H1 (cell line): ENCODE data around the gene TIAM2. TPM values are rescaled to one million over a fixed set of nuclear protein-coding genes. Genes with fewer than 3 reads are reported as not detected.

ENCODE experiments used
- CTCF ChIA-PET: fragments of 300-600 bp; sonication (Branson Sonifier 250); formaldehyde crosslinking; loops from one replicate; lab custom pipeline; 2021; ENCODE audit not compliant: partially characterized antibody; lab: Charles Lee
- POLR2A ChIA-PET: fragments of 300-600 bp; sonication (Branson Sonifier 250); formaldehyde crosslinking; loops from one replicate; lab custom pipeline; 2021; ENCODE audit warnings: inconsistent platforms; ENCODE audit not compliant: partially characterized antibody; lab: Charles Lee
- DNase-seq, 2 experiments: peaks; one replicate each; pipeline versions ENCODE4 v3.0.0 to v3.0.0-alpha.2; 2010 to 2022; ENCODE audit warnings: low spot score in 2 of 2, low read depth in 1 of 2, mixed read lengths in 1 of 2
- FAIRE-seq: peaks from 2 replicates; lab custom pipeline; 2011; peaks lifted over from hg19 to GRCh38; lab: Jason Lieb, UNC
- H2AFZ ChIP-seq: 2 replicates; pipeline ENCODE4 v1.8.1; 2012; ENCODE audit warnings: low read length, inconsistent platforms
- H2AK5ac ChIP-seq: 2 replicates; pipeline ENCODE4 v1.6.1; 2013; ENCODE audit warnings: low read depth, low read length
- H2BK120ac ChIP-seq: replicated peaks from 2 replicates; pipeline ENCODE3; 2013; ENCODE audit warnings: low read depth, low read length, inconsistent platforms
- H2BK12ac ChIP-seq: 2 replicates; pipeline ENCODE4 v1.6.1; 2013; ENCODE audit warnings: low read depth, low read length
- H2BK15ac ChIP-seq: 2 replicates; pipeline ENCODE4 v1.6.1; 2013; ENCODE audit warnings: low read length
- H2BK20ac ChIP-seq: 2 replicates; pipeline ENCODE4 v1.6.1; 2013; ENCODE audit warnings: low read length
- H2BK5ac ChIP-seq: 2 replicates; pipeline ENCODE4 v1.6.1; 2013; ENCODE audit warnings: low read depth, low read length
- H3K14ac ChIP-seq: 2 replicates; pipeline ENCODE4 v1.6.1; 2013; ENCODE audit warnings: inconsistent platforms; ENCODE audit not compliant: insufficient read length
- H3K18ac ChIP-seq: 2 replicates; pipeline ENCODE4 v1.6.1; 2013; ENCODE audit warnings: low read length; ENCODE audit errors: extremely low read depth
- H3K23ac ChIP-seq: 2 replicates; pipeline ENCODE4 v1.6.1; 2013; ENCODE audit warnings: inconsistent platforms; ENCODE audit not compliant: insufficient read length
- H3K23me2 ChIP-seq: 2 replicates; pipeline ENCODE4 v1.6.1; 2013; ENCODE audit warnings: low read depth, low read length
- H3K27ac ChIP-seq: 2 replicates; pipeline ENCODE4 v1.6.1; 2011; ENCODE audit warnings: low read depth, low read length, inconsistent platforms
- H3K27me3 ChIP-seq, 4 experiments: replicated peaks in 1 of 4; 1 replicate in 1 of 4; 2 replicates in 3 of 4; pipeline versions ENCODE4 v1.6.1 to v1.8.1; 2011 to 2013; ENCODE audit warnings: low read length in 3 of 4, mild to moderate bottlenecking in 3 of 4, inconsistent platforms in 2 of 4, mixed read lengths in 2 of 4, moderate library complexity in 1 of 4; ENCODE audit not compliant: control insufficient read depth in 3 of 4, insufficient read depth in 3 of 4; ENCODE audit errors: extremely low read depth in 1 of 4
- H3K36me3 ChIP-seq, 4 experiments: 2 replicates each; pipeline versions ENCODE4 v1.6.1 to v1.8.1; 2011 to 2013; ENCODE audit warnings: mild to moderate bottlenecking in 4 of 4, low read length in 3 of 4, moderate library complexity in 2 of 4, control low read depth in 1 of 4, inconsistent platforms in 1 of 4; ENCODE audit not compliant: insufficient read depth in 4 of 4, control insufficient read depth in 2 of 4
- H3K4ac ChIP-seq: replicated peaks from 2 replicates; pipeline ENCODE3; 2013; ENCODE audit warnings: low read length, low read depth, mixed read lengths, inconsistent platforms; ENCODE audit not compliant: insufficient read length
- H3K4me1 ChIP-seq, 4 experiments: replicated peaks in 1 of 4; 1 replicate in 1 of 4; 2 replicates in 3 of 4; pipeline versions ENCODE4 v1.6.1 to v1.8.1; 2011 to 2013; ENCODE audit warnings: low read length in 3 of 4, inconsistent platforms in 2 of 4, mixed read lengths in 1 of 4; ENCODE audit not compliant: insufficient read depth in 4 of 4, control insufficient read depth in 3 of 4
- H3K4me2 ChIP-seq, 2 experiments: 2 replicates each; pipeline versions ENCODE4 v1.6.1 to v1.8.1; 2011 to 2013; ENCODE audit warnings: low read depth in 2 of 2, low read length in 2 of 2, control low read depth in 1 of 2, inconsistent platforms in 1 of 2, mild to moderate bottlenecking in 1 of 2; ENCODE audit not compliant: insufficient read depth in 1 of 2
- H3K4me3 ChIP-seq, 4 experiments: fragments of 200-600, 300-600 bp in 1 of 4; sonication (generic), shearing (Covaris generic), sonication (Bioruptor Twin) in 1 of 4; 2 replicates each; pipeline versions ENCODE4 v1.5.1 to v1.8.1; 2011 to 2016; ENCODE audit warnings: low read length in 4 of 4, low read depth in 3 of 4, control low read depth in 2 of 4, inconsistent platforms in 2 of 4, mild to moderate bottlenecking in 2 of 4, mixed read lengths in 1 of 4, moderate library complexity in 1 of 4; ENCODE audit not compliant: insufficient read depth in 2 of 4; ENCODE audit errors: extremely low read depth in 1 of 4
- H3K56ac ChIP-seq: replicated peaks from 2 replicates; pipeline ENCODE3; 2013; ENCODE audit warnings: low read depth, mild to moderate bottlenecking, mixed read lengths, low read length, inconsistent platforms; ENCODE audit not compliant: insufficient read length
- H3K79me1 ChIP-seq: 2 replicates; pipeline ENCODE4 v1.6.1; 2013; ENCODE audit warnings: low read depth, low read length, control low read depth
- H3K79me2 ChIP-seq, 2 experiments: 2 replicates each; pipeline versions ENCODE4 v1.6.1 to v1.8.1; 2012 to 2013; ENCODE audit warnings: low read length in 2 of 2, mild to moderate bottlenecking in 2 of 2, inconsistent platforms in 1 of 2; ENCODE audit not compliant: insufficient read depth in 2 of 2, control insufficient read depth in 1 of 2
- H3K9ac ChIP-seq, 4 experiments: replicated peaks in 1 of 4; 1 replicate in 1 of 4; 2 replicates in 3 of 4; pipeline versions ENCODE4 v1.6.1 to v1.8.1; 2011 to 2013; ENCODE audit warnings: low read depth in 3 of 4, low read length in 3 of 4, control low read depth in 2 of 4, mild to moderate bottlenecking in 2 of 4, moderate library complexity in 2 of 4, inconsistent platforms in 1 of 4; ENCODE audit errors: extremely low read depth in 1 of 4
- H3K9me3 ChIP-seq, 2 experiments: 2 replicates each; pipeline versions ENCODE4 v1.6.1 to v1.8.1; 2012 to 2013; ENCODE audit warnings: mild to moderate bottlenecking in 2 of 2, moderate library complexity in 2 of 2, control low read depth in 1 of 2, inconsistent platforms in 1 of 2, low read depth in 1 of 2, low read length in 1 of 2, mixed read lengths in 1 of 2; ENCODE audit not compliant: insufficient read depth in 2 of 2
- H4K20me1 ChIP-seq, 2 experiments: replicated peaks in 1 of 2; 2 replicates each; pipeline versions ENCODE3 to v1.8.1; 2011 to 2013; ENCODE audit warnings: inconsistent platforms in 2 of 2, low read length in 2 of 2, mild to moderate bottlenecking in 1 of 2; ENCODE audit not compliant: insufficient read depth in 2 of 2, control insufficient read depth in 1 of 2
- H4K5ac ChIP-seq: 2 replicates; pipeline ENCODE4 v1.6.1; 2013; ENCODE audit warnings: low read length, low read depth, mixed read lengths, inconsistent platforms; ENCODE audit not compliant: insufficient read length
- H4K8ac ChIP-seq: 2 replicates; pipeline ENCODE4 v1.8.0; 2013; ENCODE audit warnings: mild to moderate bottlenecking, moderate library complexity, low read length, inconsistent platforms; ENCODE audit not compliant: insufficient read depth; ENCODE audit errors: extremely low read depth
- H4K91ac ChIP-seq: replicated peaks from 2 replicates; pipeline ENCODE3; 2013; ENCODE audit warnings: low read length, mixed read lengths, inconsistent platforms; ENCODE audit not compliant: insufficient read length
- ASH2L ChIP-seq: fragments of 200-600, 300-600 bp; sonication (generic); IDR thresholded peaks from one replicate; pipeline ENCODE4 v1.7.1; 2017; ENCODE audit warnings: low read length
- CEBPB ChIP-seq: IDR thresholded peaks from 2 replicates; pipeline ENCODE4 v1.6.1; 2012; ENCODE audit warnings: low read depth, low read length
- CREB1 ChIP-seq: IDR thresholded peaks from 2 replicates; pipeline ENCODE4 v1.6.1; 2012; ENCODE audit warnings: inconsistent platforms
- FOSL1 ChIP-seq: IDR thresholded peaks from 2 replicates; pipeline ENCODE4 v1.6.1; 2011; ENCODE audit warnings: mild to moderate bottlenecking, low read depth, low read length, moderate library complexity; ENCODE audit not compliant: insufficient read depth
- POLR2A ChIP-seq, 2 experiments: IDR thresholded peaks; 1 replicate in 1 of 2; 2 replicates in 1 of 2; pipeline ENCODE4 v1.6.1; 2011; ENCODE audit warnings: low read depth in 2 of 2, low read length in 2 of 2, mild to moderate bottlenecking in 2 of 2; ENCODE audit errors: control extremely low read depth in 1 of 2
- RXRA ChIP-seq: IDR thresholded peaks from 2 replicates; pipeline ENCODE4 v1.6.1; 2011; ENCODE audit warnings: low read depth, mild to moderate bottlenecking, low read length, moderate library complexity; ENCODE audit not compliant: insufficient read depth
- SIX5 ChIP-seq: IDR thresholded peaks from 2 replicates; pipeline ENCODE4 v1.6.1; 2011; ENCODE audit warnings: mild to moderate bottlenecking, low read depth, low read length
- SP1 ChIP-seq: IDR thresholded peaks from 2 replicates; pipeline ENCODE4 v1.6.1; 2011; ENCODE audit warnings: low read depth, low read length
- TBP ChIP-seq: IDR thresholded peaks from 2 replicates; pipeline ENCODE4 v1.6.1; 2011; ENCODE audit warnings: low read depth, low read length, improper control_type of control experiment
- TEAD4 ChIP-seq: IDR thresholded peaks from 2 replicates; pipeline ENCODE4 v1.6.1; 2012; ENCODE audit warnings: low read depth, low read length, inconsistent platforms, mixed read lengths
- YY1 ChIP-seq: IDR thresholded peaks from 2 replicates; pipeline ENCODE4 v1.6.1; 2011; ENCODE audit warnings: low read depth, mild to moderate bottlenecking, low read length
- WGBS, 2 experiments: shearing (Covaris generic) in 1 of 2; methylation state at CpG; one replicate each; pipeline versions ENCODE4 v1.1.6 to v1.1.7; 2013 to 2015; ENCODE audit warnings: low lambda C conversion rate in 2 of 2, mixed read lengths in 2 of 2, inconsistent platforms in 1 of 2, low coverage in 1 of 2, missing lambda C conversion rate in 1 of 2; ENCODE audit not compliant: insufficient replicate concordance in 2 of 2, insufficient coverage in 1 of 2, insufficient read length in 1 of 2; ENCODE audit errors: extremely low coverage in 1 of 2, missing lambda C conversion rate in 1 of 2; 5-methylcytosine and 5-hydroxymethylcytosine counted together
- polyA plus RNA-seq, 7 experiments: library from polyadenylated mRNA; depleted of rRNA in 3 of 7; stranded (reverse) in 5 of 7; unstranded in 2 of 7; fragments of >200 nt in 5 of 7; fragments of 200-250 nt in 2 of 7; gene quantifications; 1 replicate in 5 of 7; 2 replicates in 1 of 7; 4 replicates in 1 of 7; pipeline versions ENCODE4 v1.2.1 to v1.2.3, GENCODE V29; 2011 to 2013; ENCODE audit warnings: missing spikeins in 2 of 7, mixed read lengths in 2 of 7
- total RNA-seq: library from RNA; stranded (reverse); fragmentation: NEBNext Ultra II Directional; extraction: Animal tissue kit (Norgen Biotek cat#: 25700); gene quantifications from 2 replicates; pipeline ENCODE4 v1.2.1, GENCODE V29; 2021
- TF ChIP-seq, protein P1 (sequence below): IDR thresholded peaks from 2 replicates; pipeline ENCODE4 v1.6.1; 2011; ENCODE audit warnings: low read depth, mild to moderate bottlenecking, low read length; ENCODE audit not compliant: insufficient read depth

The TIAM2 gene
- total and polyA plus RNA-seq, 2 of the 8 experiments (the other 6 are each of a cell fraction or from before 2014, with no cell fraction given) = 7.4 to 23.9 TPM

DNA sequence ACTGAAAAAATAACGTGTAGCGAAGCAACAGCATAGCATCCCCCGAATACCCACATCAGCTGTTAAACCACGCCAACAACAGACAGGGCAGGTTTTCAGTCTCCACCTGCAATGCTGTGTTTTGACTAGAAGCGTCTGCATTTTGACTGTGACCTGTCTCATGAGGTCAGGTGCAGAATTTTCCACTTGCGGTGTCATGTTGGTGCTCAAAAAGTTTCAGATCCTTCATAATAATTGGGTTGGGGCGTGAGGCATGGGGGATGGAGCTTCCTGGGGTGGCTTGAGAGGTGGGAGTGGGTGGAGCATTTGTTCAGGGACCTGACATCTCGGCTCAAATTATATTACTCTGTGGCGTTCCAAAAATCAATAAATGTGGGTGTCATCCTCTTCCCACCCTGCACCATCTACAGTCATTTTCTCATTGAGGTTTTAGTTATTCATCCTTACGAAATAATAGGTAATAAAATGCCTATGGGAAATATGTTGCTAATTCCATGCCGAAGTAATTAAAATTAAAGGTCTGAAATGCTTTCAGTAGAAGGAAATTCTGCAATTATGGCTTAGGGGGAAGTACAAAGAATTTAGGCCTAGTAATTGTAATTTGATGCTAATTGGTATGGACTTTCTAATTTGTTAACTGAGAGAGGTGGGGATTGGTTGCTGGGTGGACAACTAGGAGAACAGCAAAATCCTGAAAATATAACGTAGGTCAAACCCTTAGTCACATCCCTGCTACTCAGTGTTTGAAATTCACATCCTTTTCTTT, 81.0 kb downstream of the TIAM2 start:
- Histone ChIP-seq H3K14ac (no peak overlapping the region), H2BK5ac (no peak overlapping the region), H3K18ac (no peak overlapping the region), H3K4me2 (no peak overlapping the region), H3K79me1 (peaks cover 2% of the 10 kb centered on the region; the same call in 1 of the 2 replicates), H2BK12ac (no peak overlapping the region), H3K9me3 (no peaks in the 10 kb centered on the region), H3K4me1 (peaks cover 0 to 3% (median 0%) of the 10 kb centered on the region in 4 experiments; a peak in 1 of 7 replicates), H4K20me1 (no peaks in the 10 kb centered on the region), H4K8ac (no peak overlapping the region), H3K4me3 (no peak overlapping the region), H3K79me2 (no peaks in the 10 kb centered on the region), H2BK20ac (no peak overlapping the region), H3K23ac (no peak overlapping the region), H3K4ac (no peak overlapping the region), H3K27ac (no peak overlapping the region), H3K56ac (no peak overlapping the region), H4K91ac (no peak overlapping the region), H3K23me2 (no peaks in the 10 kb centered on the region), H2BK120ac (no peak overlapping the region), H4K5ac (no peak overlapping the region), H2AK5ac (no peak overlapping the region), H2AFZ (no peak overlapping the region), H3K9ac (no peak overlapping the region), H2BK15ac (no peak overlapping the region), H3K36me3 (no peaks in the 10 kb centered on the region), H3K27me3 (no peaks in the 10 kb centered on the region)
- ChIA-PET POLR2A (no interaction called here), CTCF (interaction anchor here (0.6 to 0.7 kb wide), 2 partner anchors 84 to 145 kb away, joined by 3 to 4 read pairs; no protein-coding TSS in a partner anchor)
- FAIRE-seq (no peak), DNase-seq (no peak)
- WGBS, 2 experiments = 87% methylated on average over 12 of the region's 12 CpGs; no CpG with 5 or more reads in 1 of the 2 experiments
- no peak for TF ChIP-seq TEAD4
- no peak for TF ChIP-seq SIX5
- TF ChIP-seq ASH2L = no peak
- TF ChIP-seq CREB1 = no peak
- TF ChIP-seq YY1 = no peak
- no peak for TF ChIP-seq FOSL1
- TF ChIP-seq POLR2A (IDR thresholded peaks at IDR 0.05; ENCODE audit: control extremely low read depth in 1 of 2, low read depth in 2 of 2, low read length in 2 of 2) = no peak
- TF ChIP-seq SP1 = no peak
- TF ChIP-seq, protein P1, sequence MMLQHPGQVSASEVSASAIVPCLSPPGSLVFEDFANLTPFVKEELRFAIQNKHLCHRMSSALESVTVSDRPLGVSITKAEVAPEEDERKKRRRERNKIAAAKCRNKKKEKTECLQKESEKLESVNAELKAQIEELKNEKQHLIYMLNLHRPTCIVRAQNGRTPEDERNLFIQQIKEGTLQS = no peak
- TF ChIP-seq CEBPB = no peak
- no peak for TF ChIP-seq RXRA
- TF ChIP-seq TBP = no peak
